Gastrocnemius medialis (tissue), 4 donors: ENCODE results near the gene C1orf210. TPM values are rescaled to one million over a fixed set of nuclear protein-coding genes. Genes with fewer than 3 reads are reported as not detected.

Source experiments
- ATAC-seq, 2 donors: fragments of 150-250 bp; one replicate each; pipeline ENCODE4 v1.9.1; 2016
- DNase-seq, 2 donors: peaks; one replicate each; pipeline ENCODE4 v3.0.0-alpha.2; 2019
- H3K27ac ChIP-seq, 4 donors: fragments of 200-600 bp; sonication (generic); 1 replicate in 1 of 4; 2 replicates in 3 of 4; pipeline ENCODE4 v1.5.1; 2016 to 2018; ENCODE audit warnings: mild to moderate bottlenecking in 2 of 4, moderate library complexity in 1 of 4
- H3K27me3 ChIP-seq, 3 donors: fragments of 200-600 bp; sonication (generic) in 2 of 3; 1 replicate in 1 of 3; 2 replicates in 2 of 3; pipeline versions ENCODE4 v1.5.1 to v1.6.0; 2016 to 2019; ENCODE audit warnings: mild to moderate bottlenecking in 1 of 3, moderate library complexity in 1 of 3
- H3K36me3 ChIP-seq, 2 donors: fragments of 200-600 bp; sonication (generic) in 1 of 2; one replicate each; pipeline ENCODE4 v1.5.1; 2017 to 2018
- H3K4me1 ChIP-seq, 2 donors: fragments of 200-600 bp; sonication (generic) in 1 of 2; one replicate each; pipeline ENCODE4 v1.5.1; 2016 to 2017; ENCODE audit warnings: mild to moderate bottlenecking in 2 of 2
- H3K4me3 ChIP-seq, 4 donors: fragments of 200-600 bp; sonication (generic) in 3 of 4; 1 replicate in 1 of 4; 2 replicates in 3 of 4; pipeline ENCODE4 v1.5.1; 2016 to 2019; ENCODE audit warnings: mild to moderate bottlenecking in 2 of 4
- H3K9me3 ChIP-seq, 3 donors: fragments of 200-600 bp; sonication (generic) in 2 of 3; 1 replicate in 1 of 3; 2 replicates in 2 of 3; pipeline ENCODE4 v1.5.1; 2016 to 2019
- POLR2A ChIP-seq, 2 donors: fragments of 450-650 bp; IDR thresholded peaks; one replicate each; pipeline ENCODE4 v1.6.1; 2017; ENCODE audit warnings: antibody characterized with exemption in 2 of 2, mild to moderate bottlenecking in 2 of 2, moderate library complexity in 2 of 2
- in situ Hi-C, 4 donors: fragments of 200-750 bp; cut with MboI; loops; one replicate each; pipeline versions ENCODE4 v1.15.0 to v1.8.0; 2017; ENCODE audit warnings: low sequenced_read_pairs in 4 of 4
- intact Hi-C: fragments of 100-400 bp; cut with DNase I; formaldehyde crosslinking; loops from one replicate; pipeline ENCODE4 v1.15.1; 2023; ENCODE audit warnings: low total_unique reads
- total RNA-seq, 4 donors: library from RNA; depleted of rRNA; stranded (reverse); fragments of >200 nt; gene quantifications; one replicate each; pipeline versions ENCODE4 v1.1.0 to v1.2.3, GENCODE V29; 2016
- TF ChIP-seq, protein P1 (sequence below), 5 experiments: fragments of 450-650 bp in 3 of 5; fragments of 200-600 bp in 2 of 5; sonication (generic) in 2 of 5; IDR thresholded peaks in 4 of 5; conservative IDR thresholded peaks in 1 of 5; 1 replicate in 4 of 5; 2 replicates in 1 of 5; pipeline ENCODE4 v1.5.1; 2016 to 2019; ENCODE audit warnings: antibody characterized with exemption in 5 of 5, mild to moderate bottlenecking in 3 of 5, moderate library complexity in 3 of 5

Gene C1orf210
- total RNA-seq, 4 donors from 2014 or later, result 0.27 TPM; not detected in 3

DNA sequence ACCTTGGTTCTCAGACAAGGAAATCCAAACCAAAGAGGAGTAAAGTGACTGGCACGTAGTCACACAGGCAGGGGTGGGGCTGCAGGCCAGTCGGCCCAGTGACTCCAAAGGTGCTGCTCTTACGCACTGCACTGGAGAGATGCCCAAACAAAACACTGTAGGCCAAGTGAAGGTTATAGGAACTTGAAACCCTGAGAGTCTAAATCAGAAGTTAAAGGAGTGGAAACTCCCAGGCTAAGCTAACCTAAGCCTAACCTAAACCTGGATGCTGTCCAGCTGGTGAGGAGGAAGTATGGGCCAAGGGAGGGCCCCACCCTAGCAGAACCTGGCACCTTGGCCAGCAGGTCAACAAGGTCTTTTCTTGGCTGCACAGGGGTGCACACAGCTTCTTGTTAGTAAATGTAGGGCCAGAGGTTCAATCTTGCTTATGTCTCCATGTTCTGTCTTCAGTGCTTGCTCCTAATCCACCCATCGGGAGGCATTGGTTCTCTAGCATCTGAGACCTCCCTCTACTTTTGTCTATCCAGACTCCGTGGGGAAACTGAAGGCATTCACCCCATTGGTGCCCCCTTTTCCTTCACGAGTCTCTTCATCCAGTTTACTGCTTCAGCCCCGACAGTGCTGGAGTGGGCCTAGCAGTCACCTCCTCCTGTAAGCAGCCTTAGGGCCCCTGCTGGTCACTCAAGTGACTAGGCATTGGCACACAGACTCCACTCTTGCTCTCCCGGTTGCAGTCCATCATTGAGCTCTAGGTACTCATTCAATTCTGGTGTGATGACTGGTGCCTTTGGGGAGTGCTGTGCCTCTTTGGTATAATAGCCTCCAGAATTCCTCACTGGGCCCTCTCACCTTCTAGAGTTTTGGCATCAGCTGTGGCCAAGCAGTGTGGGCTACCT lies 28.5 kb downstream of the C1orf210 start:
- intact Hi-C loops, result no loop called here

DNA sequence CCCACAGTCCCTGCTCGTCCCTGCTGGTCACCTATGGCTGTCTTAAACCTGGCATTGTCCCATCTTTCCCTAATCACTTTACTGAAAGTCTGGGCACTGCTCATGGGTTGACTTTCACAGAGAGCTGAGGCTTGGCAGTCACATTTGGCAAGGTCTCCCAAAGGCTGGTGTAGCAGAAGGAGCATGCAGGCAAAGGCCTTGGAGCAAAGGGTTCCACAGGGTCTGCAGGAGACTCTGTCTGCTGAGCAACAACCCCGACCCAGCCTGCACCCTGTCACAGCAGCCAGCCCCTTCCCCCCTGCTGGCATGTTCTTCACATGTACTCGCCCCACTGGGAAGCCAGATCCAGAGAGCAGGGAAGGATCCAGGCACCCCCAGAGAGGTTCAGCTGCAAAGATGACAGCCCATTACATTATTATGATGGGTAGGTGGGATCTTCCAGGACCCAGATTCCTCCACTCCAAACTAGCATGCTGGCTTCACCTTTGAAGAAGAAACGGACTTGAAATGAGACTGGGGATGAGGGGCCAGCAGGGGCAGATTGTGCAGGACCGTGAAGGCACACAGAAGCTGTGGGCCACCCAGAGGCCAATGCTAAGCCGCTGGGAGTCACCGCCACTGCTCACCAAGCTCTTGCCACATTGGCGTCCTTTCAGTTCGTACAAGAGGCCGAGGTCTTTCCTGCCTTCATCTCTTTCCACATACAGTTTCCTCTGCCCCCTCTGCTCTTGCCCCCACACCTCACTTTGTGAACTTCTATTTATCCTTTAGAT lies 29.8 kb downstream of the C1orf210 start:
- no peak for DNase-seq
- H3K36me3 ChIP-seq, result no peaks in the 10 kb centered on the region
- intact Hi-C loops, result no loop called here
- H3K9me3 ChIP-seq, result no peaks in the 10 kb centered on the region
- in situ Hi-C loops, result no loop called here
- H3K27ac ChIP-seq, result no peak overlapping the region
- H3K4me3 ChIP-seq, result no peak overlapping the region
- no peaks in the 10 kb centered on the region for H3K4me1 ChIP-seq
- H3K27me3 ChIP-seq, result no peaks in the 10 kb centered on the region
- ATAC-seq, result no peak
- TF ChIP-seq, protein P1, sequence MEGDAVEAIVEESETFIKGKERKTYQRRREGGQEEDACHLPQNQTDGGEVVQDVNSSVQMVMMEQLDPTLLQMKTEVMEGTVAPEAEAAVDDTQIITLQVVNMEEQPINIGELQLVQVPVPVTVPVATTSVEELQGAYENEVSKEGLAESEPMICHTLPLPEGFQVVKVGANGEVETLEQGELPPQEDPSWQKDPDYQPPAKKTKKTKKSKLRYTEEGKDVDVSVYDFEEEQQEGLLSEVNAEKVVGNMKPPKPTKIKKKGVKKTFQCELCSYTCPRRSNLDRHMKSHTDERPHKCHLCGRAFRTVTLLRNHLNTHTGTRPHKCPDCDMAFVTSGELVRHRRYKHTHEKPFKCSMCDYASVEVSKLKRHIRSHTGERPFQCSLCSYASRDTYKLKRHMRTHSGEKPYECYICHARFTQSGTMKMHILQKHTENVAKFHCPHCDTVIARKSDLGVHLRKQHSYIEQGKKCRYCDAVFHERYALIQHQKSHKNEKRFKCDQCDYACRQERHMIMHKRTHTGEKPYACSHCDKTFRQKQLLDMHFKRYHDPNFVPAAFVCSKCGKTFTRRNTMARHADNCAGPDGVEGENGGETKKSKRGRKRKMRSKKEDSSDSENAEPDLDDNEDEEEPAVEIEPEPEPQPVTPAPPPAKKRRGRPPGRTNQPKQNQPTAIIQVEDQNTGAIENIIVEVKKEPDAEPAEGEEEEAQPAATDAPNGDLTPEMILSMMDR (IDR thresholded peaks at IDR 0.05 in 4 of 5, conservative IDR thresholded peaks at IDR 0.05 in 1 of 5), result no peak
- TF ChIP-seq POLR2A (IDR thresholded peaks at IDR 0.05), result no peak

More for the DNA sequence above, 28.5 kb downstream of the C1orf210 start:
- H3K36me3 ChIP-seq, result no peaks in the 10 kb centered on the region
- H3K4me3 ChIP-seq, result no peak overlapping the region
- H3K9me3 ChIP-seq, result no peaks in the 10 kb centered on the region
- ATAC-seq (no peak), DNase-seq (no peak)
- TF ChIP-seq POLR2A (IDR thresholded peaks at IDR 0.05), result no peak
- TF ChIP-seq, protein P1 (IDR thresholded peaks at IDR 0.05 in 4 of 5, conservative IDR thresholded peaks at IDR 0.05 in 1 of 5), result no peak
- H3K4me1 ChIP-seq, result no peaks in the 10 kb centered on the region
- H3K27me3 ChIP-seq, result no peaks in the 10 kb centered on the region
- no peak overlapping the region for H3K27ac ChIP-seq
- in situ Hi-C loops, result no loop called here

DNA sequence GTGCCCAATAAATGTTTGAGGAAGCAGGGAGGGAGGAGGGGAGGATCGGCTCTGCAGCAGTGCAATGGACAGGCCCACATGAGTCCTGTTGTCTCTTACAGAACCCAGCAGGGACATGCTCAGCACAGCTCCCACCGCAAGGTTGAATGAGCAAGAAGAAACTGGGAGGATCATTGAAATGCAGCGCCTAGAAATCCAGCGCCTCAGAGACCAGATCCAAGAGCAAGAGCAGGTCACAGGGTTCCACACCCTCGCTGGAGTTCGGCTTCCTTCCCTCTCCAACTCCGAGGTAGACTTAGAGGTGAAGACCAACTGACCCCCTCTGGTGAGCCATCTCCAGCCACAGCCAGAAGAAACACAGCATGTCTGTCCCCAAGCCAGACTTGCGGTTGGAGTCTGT lies 31.5 kb downstream of the C1orf210 start:
- H3K4me1 ChIP-seq, result no peaks in the 10 kb centered on the region
- no peak overlapping the region for H3K4me3 ChIP-seq
- ATAC-seq (no peak), DNase-seq (no peak)
- TF ChIP-seq, protein P1 (IDR thresholded peaks at IDR 0.05 in 4 of 5, conservative IDR thresholded peaks at IDR 0.05 in 1 of 5), result no peak
- no peak for TF ChIP-seq POLR2A (IDR thresholded peaks at IDR 0.05)
- in situ Hi-C loops, result no loop called here
- intact Hi-C loops, result no loop called here
- no peaks in the 10 kb centered on the region for H3K9me3 ChIP-seq
- H3K36me3 ChIP-seq, result no peaks in the 10 kb centered on the region
- no peak overlapping the region for H3K27ac ChIP-seq
- no peaks in the 10 kb centered on the region for H3K27me3 ChIP-seq

DNA sequence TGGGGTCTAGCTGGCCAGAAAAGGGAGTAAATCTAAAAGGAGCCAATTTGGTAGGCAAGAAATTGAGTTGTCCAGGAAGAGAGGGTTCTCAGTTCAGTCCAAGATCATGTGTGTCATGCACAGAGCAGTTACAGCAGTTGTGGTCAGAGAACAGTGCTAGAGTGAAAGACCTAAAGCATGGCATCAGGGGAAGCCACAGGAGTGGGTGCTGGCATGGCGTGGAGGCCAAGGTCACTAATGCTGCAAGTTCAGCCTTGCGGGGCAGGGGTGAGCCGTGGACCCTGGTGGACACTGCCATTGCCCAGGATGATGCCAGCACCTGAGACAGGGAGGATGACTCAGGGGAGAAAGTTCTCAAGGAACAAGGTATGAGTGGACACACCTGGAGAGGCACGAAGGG lies 32.2 kb downstream of the C1orf210 start:
- no peak for ATAC-seq
- H3K36me3 ChIP-seq, result no peaks in the 10 kb centered on the region
- DNase-seq, result no peak
- no peaks in the 10 kb centered on the region for H3K9me3 ChIP-seq
- intact Hi-C loops, result no loop called here
- no peak overlapping the region for H3K4me3 ChIP-seq
- in situ Hi-C loops, result no loop called here
- no peaks in the 10 kb centered on the region for H3K27me3 ChIP-seq
- H3K27ac ChIP-seq, result no peak overlapping the region
- no peaks in the 10 kb centered on the region for H3K4me1 ChIP-seq
- TF ChIP-seq POLR2A (IDR thresholded peaks at IDR 0.05), result no peak
- TF ChIP-seq, protein P1 (IDR thresholded peaks at IDR 0.05 in 4 of 5, conservative IDR thresholded peaks at IDR 0.05 in 1 of 5), result no peak
